ENCODE measurements around the gene TRMT61B. TPM values are rescaled to one million over a fixed set of nuclear protein-coding genes. Genes with fewer than 3 reads are reported as not detected.

The TRMT61B gene
- total RNA-seq, 2 donors from 2014 or later, result 6.0 to 13.6 TPM

GRCh38 chr2:28835781-28836180 lies 34.3 kb downstream of the TRMT61B start:
- no peak overlapping the region for H3K27ac ChIP-seq
- no peaks in the 10 kb centered on the region for H3K36me3 ChIP-seq
- TF ChIP-seq, protein P1, sequence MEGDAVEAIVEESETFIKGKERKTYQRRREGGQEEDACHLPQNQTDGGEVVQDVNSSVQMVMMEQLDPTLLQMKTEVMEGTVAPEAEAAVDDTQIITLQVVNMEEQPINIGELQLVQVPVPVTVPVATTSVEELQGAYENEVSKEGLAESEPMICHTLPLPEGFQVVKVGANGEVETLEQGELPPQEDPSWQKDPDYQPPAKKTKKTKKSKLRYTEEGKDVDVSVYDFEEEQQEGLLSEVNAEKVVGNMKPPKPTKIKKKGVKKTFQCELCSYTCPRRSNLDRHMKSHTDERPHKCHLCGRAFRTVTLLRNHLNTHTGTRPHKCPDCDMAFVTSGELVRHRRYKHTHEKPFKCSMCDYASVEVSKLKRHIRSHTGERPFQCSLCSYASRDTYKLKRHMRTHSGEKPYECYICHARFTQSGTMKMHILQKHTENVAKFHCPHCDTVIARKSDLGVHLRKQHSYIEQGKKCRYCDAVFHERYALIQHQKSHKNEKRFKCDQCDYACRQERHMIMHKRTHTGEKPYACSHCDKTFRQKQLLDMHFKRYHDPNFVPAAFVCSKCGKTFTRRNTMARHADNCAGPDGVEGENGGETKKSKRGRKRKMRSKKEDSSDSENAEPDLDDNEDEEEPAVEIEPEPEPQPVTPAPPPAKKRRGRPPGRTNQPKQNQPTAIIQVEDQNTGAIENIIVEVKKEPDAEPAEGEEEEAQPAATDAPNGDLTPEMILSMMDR (IDR thresholded peaks at IDR 0.05), result no peak
- no peaks in the 10 kb centered on the region for H3K4me1 ChIP-seq (ENCODE audit: control insufficient read depth in 1 of 2, low read depth in 2 of 2)
- H3K9me3 ChIP-seq, result no peaks in the 10 kb centered on the region
- no peaks in the 10 kb centered on the region for H3K27me3 ChIP-seq (replicated peaks; ENCODE audit: insufficient read depth)
- DNase-seq (ENCODE audit: low spot score) (no peak), ATAC-seq (ENCODE audit: insufficient number of reproducible peaks, low FRiP score, low read depth) (no peak)
- no peak overlapping the region for H3K4me3 ChIP-seq

DNA sequence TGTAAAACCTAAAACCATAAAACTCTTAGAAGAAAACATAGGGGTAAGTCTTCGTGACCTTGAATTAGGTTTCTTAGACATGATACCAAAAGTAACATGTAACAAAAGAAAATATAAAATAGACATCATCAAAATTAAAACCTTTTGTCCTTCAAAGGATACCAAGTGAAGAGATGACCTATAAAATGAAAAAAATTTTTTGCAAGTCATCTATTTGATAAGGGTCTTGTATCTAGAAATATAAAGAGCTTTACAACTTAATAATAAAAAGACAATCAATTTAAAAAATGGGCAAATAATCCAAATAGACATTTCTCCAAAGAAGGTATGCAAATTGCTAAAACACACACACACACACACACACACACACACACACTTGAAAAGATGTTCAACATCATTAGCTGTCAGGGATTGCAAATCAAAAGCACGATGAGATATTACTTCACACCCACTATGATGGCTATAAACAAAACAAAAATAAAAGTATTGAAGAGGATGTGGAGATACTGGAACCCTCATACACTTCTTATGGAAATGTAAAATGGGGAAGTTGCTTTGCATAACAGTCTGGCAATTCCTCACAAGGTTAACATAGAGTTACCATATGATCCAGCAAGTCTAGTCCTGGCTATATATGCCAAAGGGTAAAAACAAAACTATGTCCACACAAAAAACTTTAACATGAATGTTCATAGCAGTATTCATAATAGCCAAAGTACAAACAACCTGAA lies 36.2 kb downstream of the TRMT61B start:
- H3K4me1 ChIP-seq (ENCODE audit: control insufficient read depth in 1 of 2, low read depth in 2 of 2), result no peaks in the 10 kb centered on the region
- TF ChIP-seq, protein P1 (IDR thresholded peaks at IDR 0.05), result no peak
- H3K27ac ChIP-seq, result no peak overlapping the region
- H3K4me3 ChIP-seq, result no peak overlapping the region
- ATAC-seq (ENCODE audit: insufficient number of reproducible peaks, low FRiP score, low read depth) (no peak), DNase-seq (ENCODE audit: low spot score) (no peak)
- H3K27me3 ChIP-seq (replicated peaks; ENCODE audit: insufficient read depth), result no peaks in the 10 kb centered on the region
- no peaks in the 10 kb centered on the region for H3K36me3 ChIP-seq
- H3K9me3 ChIP-seq, result no peaks in the 10 kb centered on the region

DNA sequence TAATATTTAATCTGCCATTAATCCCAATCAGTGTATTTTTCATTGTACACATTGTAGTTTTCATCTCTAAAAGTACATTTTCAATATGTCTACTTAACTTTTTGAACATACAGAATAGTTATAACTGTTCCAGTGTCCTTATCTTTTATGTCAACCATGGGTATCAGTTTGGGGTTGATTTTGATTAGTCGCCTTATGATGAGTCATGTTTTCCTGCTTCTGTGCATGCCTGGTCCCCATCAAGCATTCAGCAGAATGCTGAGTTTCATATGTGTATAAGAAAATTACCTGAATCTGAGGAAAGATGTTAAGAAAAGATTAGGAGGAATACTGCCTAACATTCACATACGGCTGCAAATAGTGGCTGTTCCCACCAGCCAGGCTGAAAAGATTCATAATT lies 41.7 kb downstream of the TRMT61B start:
- Histone ChIP-seq H3K9me3 (no peaks in the 10 kb centered on the region), H3K36me3 (no peaks in the 10 kb centered on the region), H3K4me3 (no peak overlapping the region), H3K4me1 (ENCODE audit: control insufficient read depth in 1 of 2, low read depth in 2 of 2) (no peaks in the 10 kb centered on the region), H3K27ac (no peak overlapping the region), H3K27me3 (replicated peaks; ENCODE audit: insufficient read depth) (no peaks in the 10 kb centered on the region)
- TF ChIP-seq, protein P1 (IDR thresholded peaks at IDR 0.05), result no peak
- no peak for ATAC-seq (ENCODE audit: insufficient number of reproducible peaks, low FRiP score, low read depth)
- DNase-seq (ENCODE audit: low spot score), result no peak

- ATAC-seq (ENCODE audit: insufficient number of reproducible peaks, low FRiP score, low read depth), result no peak
- H3K9me3 ChIP-seq, result no peaks in the 10 kb centered on the region
- H3K27ac ChIP-seq, result no peak overlapping the region
- H3K36me3 ChIP-seq, result no peaks in the 10 kb centered on the region
- H3K4me1 ChIP-seq (ENCODE audit: control insufficient read depth in 1 of 2, low read depth in 2 of 2), result no peaks in the 10 kb centered on the region
- no peaks in the 10 kb centered on the region for H3K27me3 ChIP-seq (replicated peaks; ENCODE audit: insufficient read depth)
- no peak overlapping the region for H3K4me3 ChIP-seq
- TF ChIP-seq, protein P1 (IDR thresholded peaks at IDR 0.05), result no peak
- no peak for DNase-seq (ENCODE audit: low spot score)
Observed at GRCh38 chr2:28824870-28825269, 45.2 kb downstream of the TRMT61B start.

- Histone ChIP-seq H3K27me3 (replicated peaks; ENCODE audit: insufficient read depth) (no peaks in the 10 kb centered on the region), H3K36me3 (no peaks in the 10 kb centered on the region), H3K27ac (no peak overlapping the region), H3K9me3 (no peaks in the 10 kb centered on the region), H3K4me3 (no peak overlapping the region), H3K4me1 (ENCODE audit: control insufficient read depth in 1 of 2, low read depth in 2 of 2) (no peaks in the 10 kb centered on the region)
- no peak for ATAC-seq (ENCODE audit: insufficient number of reproducible peaks, low FRiP score, low read depth)
- TF ChIP-seq, protein P1 (IDR thresholded peaks at IDR 0.05), result no peak
- no peak for DNase-seq (ENCODE audit: low spot score)
Observed at GRCh38 chr2:28824207-28824606, 45.9 kb downstream of the TRMT61B start.
